ENCODE measurements around the gene OTOF. TPM values are rescaled to one million over a fixed set of nuclear protein-coding genes. Genes with fewer than 3 reads are reported as not detected.

OTOF gene
- 1 to 10 TPM; 2.3 to 2.6 TPM for total RNA-seq

- POLR2A ChIA-PET = no interaction called here
- CTCF ChIA-PET = interaction anchor here (1.6 kb wide), 1 partner anchor 11 kb away, joined by 6 read pairs; no protein-coding TSS in a partner anchor
Measured at GRCh38 chr2:26477911-26478253, at the start of gene OTOF. OTOF (minus strand) TSS chr2:26478124.

GRCh38 chr2:26526589-26526988 lies 48.7 kb upstream of the OTOF start:
- CTCF ChIA-PET = no interaction called here

GRCh38 chr2:26526105-26526504 lies 48.2 kb upstream of the OTOF start:
- CTCF ChIA-PET = interaction anchor here (0.6 kb wide), 1 partner anchor 30 kb away, joined by 4 read pairs; no protein-coding TSS in a partner anchor
- POLR2A ChIA-PET = no interaction called here

More at GRCh38 chr2:26526589-26526988, 48.7 kb upstream of the OTOF start:
- POLR2A ChIA-PET = no interaction called here

GRCh38 chr2:26523750-26524149 lies 45.8 kb upstream of the OTOF start:
- POLR2A ChIA-PET = no interaction called here
- CTCF ChIA-PET = no interaction called here

GRCh38 chr2:26522751-26523171 lies 44.8 kb upstream of the OTOF start:
- CTCF ChIA-PET = no interaction called here
- POLR2A ChIA-PET = no interaction called here

- ChIA-PET CTCF (no interaction called here), POLR2A (no interaction called here)
Measured at GRCh38 chr2:26522325-26522724, 44.4 kb upstream of the OTOF start.

GRCh38 chr2:26521913-26522180 lies 43.9 kb upstream of the OTOF start:
- ChIA-PET CTCF (no interaction called here), POLR2A (no interaction called here)

GRCh38 chr2:26521054-26521912 lies 43.4 kb upstream of the OTOF start:
- POLR2A ChIA-PET = no interaction called here

GRCh38 chr2:26520148-26520449 lies 42.2 kb upstream of the OTOF start:
- POLR2A ChIA-PET = no interaction called here
- CTCF ChIA-PET = no interaction called here

More at GRCh38 chr2:26521054-26521912, 43.4 kb upstream of the OTOF start:
- CTCF ChIA-PET = interaction anchor here (0.8 kb wide), 1 partner anchor 55 kb away, joined by 4 read pairs; no protein-coding TSS in a partner anchor

- CTCF ChIA-PET = no interaction called here
Measured at GRCh38 chr2:26519396-26520147, 41.6 kb upstream of the OTOF start.

GRCh38 chr2:26516781-26517180 lies 38.9 kb upstream of the OTOF start:
- ChIA-PET POLR2A (no interaction called here), CTCF (interaction anchor here (1.3 kb wide), 1 partner anchor 14 kb away, joined by 4 read pairs; no protein-coding TSS in a partner anchor)

More at GRCh38 chr2:26519396-26520147, 41.6 kb upstream of the OTOF start:
- POLR2A ChIA-PET = no interaction called here

GRCh38 chr2:26516246-26516645 lies 38.3 kb upstream of the OTOF start:
- ChIA-PET CTCF (interaction anchor here (1.3 kb wide), 1 partner anchor 13 kb away, joined by 4 read pairs; no protein-coding TSS in a partner anchor), POLR2A (no interaction called here)

- ChIA-PET CTCF (no interaction called here), POLR2A (no interaction called here)
Measured at GRCh38 chr2:26515771-26516170, 37.8 kb upstream of the OTOF start.

- POLR2A ChIA-PET = no interaction called here
- CTCF ChIA-PET = interaction anchor here (1.2 kb wide), 1 partner anchor 48 kb away, joined by 3 read pairs; a partner anchor contains a TSS
Measured at GRCh38 chr2:26514045-26514444, 36.1 kb upstream of the OTOF start.

- ChIA-PET CTCF (no interaction called here), POLR2A (no interaction called here)
Measured at GRCh38 chr2:26513261-26513660, 35.3 kb upstream of the OTOF start.

- CTCF ChIA-PET = interaction anchor here (1.3 kb wide), 1 partner anchor 66 kb away, joined by 5 read pairs; no protein-coding TSS in a partner anchor
- POLR2A ChIA-PET = interaction anchor here (0.5 kb wide), 1 partner anchor 42 kb away, joined by 6 read pairs; no protein-coding TSS in a partner anchor
Measured at GRCh38 chr2:26511466-26511865, 33.5 kb upstream of the OTOF start.

GRCh38 chr2:26510344-26510973 lies 32.5 kb upstream of the OTOF start:
- POLR2A ChIA-PET = no interaction called here
- CTCF ChIA-PET = interaction anchor here (1.3 kb wide), 1 partner anchor 67 kb away, joined by 5 read pairs; no protein-coding TSS in a partner anchor

- POLR2A ChIA-PET = no interaction called here
- CTCF ChIA-PET = interaction anchor here (1.7 kb wide), 1 partner anchor 69 kb away, joined by 4 read pairs; no protein-coding TSS in a partner anchor
Measured at GRCh38 chr2:26509141-26509540, 31.2 kb upstream of the OTOF start.

- POLR2A ChIA-PET = no interaction called here
- CTCF ChIA-PET = interaction anchor here (1.7 kb wide), 1 partner anchor 70 kb away, joined by 4 read pairs; no protein-coding TSS in a partner anchor
Measured at GRCh38 chr2:26507932-26508331, 30.0 kb upstream of the OTOF start.

- CTCF ChIA-PET = no interaction called here
- POLR2A ChIA-PET = no interaction called here
Measured at GRCh38 chr2:26507088-26507487, 29.2 kb upstream of the OTOF start.
